22Rv1 (cell line): Measurements from ENCODE around the gene IL6R.

Source experiments
- ZFX ChIP-seq: fragments of 450-650 bp; IDR thresholded peaks from 2 replicates; pipeline ENCODE4 v1.6.1; 2017; ENCODE audit warnings: antibody characterized with exemption, borderline replicate concordance
- TF ChIP-seq, protein P1 (sequence below): fragments of 450-650 bp; IDR thresholded peaks from 2 replicates; pipeline ENCODE4 v1.5.1; 2017; ENCODE audit warnings: mild to moderate bottlenecking

GRCh38 chr1:154391086-154391770, 13.9 kb upstream of the IL6R start:
- TF ChIP-seq, protein P1, sequence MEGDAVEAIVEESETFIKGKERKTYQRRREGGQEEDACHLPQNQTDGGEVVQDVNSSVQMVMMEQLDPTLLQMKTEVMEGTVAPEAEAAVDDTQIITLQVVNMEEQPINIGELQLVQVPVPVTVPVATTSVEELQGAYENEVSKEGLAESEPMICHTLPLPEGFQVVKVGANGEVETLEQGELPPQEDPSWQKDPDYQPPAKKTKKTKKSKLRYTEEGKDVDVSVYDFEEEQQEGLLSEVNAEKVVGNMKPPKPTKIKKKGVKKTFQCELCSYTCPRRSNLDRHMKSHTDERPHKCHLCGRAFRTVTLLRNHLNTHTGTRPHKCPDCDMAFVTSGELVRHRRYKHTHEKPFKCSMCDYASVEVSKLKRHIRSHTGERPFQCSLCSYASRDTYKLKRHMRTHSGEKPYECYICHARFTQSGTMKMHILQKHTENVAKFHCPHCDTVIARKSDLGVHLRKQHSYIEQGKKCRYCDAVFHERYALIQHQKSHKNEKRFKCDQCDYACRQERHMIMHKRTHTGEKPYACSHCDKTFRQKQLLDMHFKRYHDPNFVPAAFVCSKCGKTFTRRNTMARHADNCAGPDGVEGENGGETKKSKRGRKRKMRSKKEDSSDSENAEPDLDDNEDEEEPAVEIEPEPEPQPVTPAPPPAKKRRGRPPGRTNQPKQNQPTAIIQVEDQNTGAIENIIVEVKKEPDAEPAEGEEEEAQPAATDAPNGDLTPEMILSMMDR = no peak
- no peak for TF ChIP-seq ZFX
